ENCODE data around the gene FIGNL1. TPM values are rescaled to one million over a fixed set of nuclear protein-coding genes. Genes with fewer than 3 reads are reported as not detected.

The FIGNL1 gene
- total and polyA plus RNA-seq, 10 of the 15 experiments (the other 5 are each of a cell fraction or from before 2014, with no cell fraction given): 11.5 to 37.4 (median 29.0) TPM

- no peak for TF ChIP-seq ZBTB33 (IDR thresholded peaks at IDR 0.05)
- TF ChIP-seq RAD51 (IDR thresholded peaks at IDR 0.05): no peak
- TF ChIP-seq SPI1 (IDR thresholded peaks at IDR 0.05; ENCODE audit: borderline replicate concordance, insufficient read depth, low read depth, low read length): no peak
- no peak for TF ChIP-seq NR2F1 (conservative IDR thresholded peaks at IDR 0.05)
- no peak for TF ChIP-seq GATAD2B (conservative IDR thresholded peaks at IDR 0.05; ENCODE audit: low read depth)
- TF ChIP-seq JUND (IDR thresholded peaks at IDR 0.05; ENCODE audit: low read depth, low read length): no peak
- no peak for TF ChIP-seq LARP7 (IDR thresholded peaks at IDR 0.05)
Measured at GRCh38 chr7:50492770-50493519, 42.8 kb upstream of the FIGNL1 start (continued).

- ChIA-PET CTCF (no interaction called here), SMC1A (ENCODE audit: uncharacterized antibody, unreplicated experiment) (no interaction called here), RAD21 (ENCODE audit: unreplicated experiment) (no interaction called here), POLR2A (no interaction called here)
- Histone ChIP-seq H3K4me2 (ENCODE audit: control insufficient read depth, insufficient read depth) (no peak overlapping the region), H3K27me3 (replicated peaks in 1 of 2; ENCODE audit: control insufficient read depth in 2 of 2, insufficient read depth in 2 of 2, low read length in 1 of 2) (peaks cover 0 to under 1% of the 10 kb centered on the region in 2 experiments; a peak in 2 of 4 replicates), H3K9ac (ENCODE audit: control insufficient read depth, insufficient read depth, low read length) (no peak overlapping the region), H3K79me2 (ENCODE audit: control insufficient read depth, insufficient read depth, low read length) (no peaks in the 10 kb centered on the region), H4K20me1 (ENCODE audit: control insufficient read depth, insufficient read depth) (no peaks in the 10 kb centered on the region), H3K9me3 (replicated peaks; ENCODE audit: control insufficient read depth, insufficient read depth, low read length) (no peaks in the 10 kb centered on the region), H2AFZ (ENCODE audit: control insufficient read depth, low read depth, low read length) (no peak overlapping the region), H3K4me3 (no peak overlapping the region), H3K27ac (ENCODE audit: control insufficient read depth, insufficient read depth) (no peak overlapping the region), H3K4me1 (ENCODE audit: control insufficient read depth, insufficient read depth, low read length) (no peaks in the 10 kb centered on the region), H3K36me3 (ENCODE audit: control insufficient read depth in 2 of 2, insufficient read depth in 2 of 2, low read length in 1 of 2) (no peaks in the 10 kb centered on the region)
- in situ Hi-C loops (cut with MboI): no loop called here
- DNase-seq (ENCODE audit: low read depth, low spot score) (no peak), FAIRE-seq (no peak), ATAC-seq (no peak)
- intact Hi-C loops (cut with micrococcal nuclease; ENCODE audit: unreplicated experiment): no loop called here
- 58% methylated on average over 1 of the region's 1 CpG for WGBS (ENCODE audit: insufficient coverage, insufficient replicate concordance, low lambda C conversion rate, missing lambda C conversion rate)
- BruUV-seq (replicated peaks): no TSS peak
- TF ChIP-seq ZNF687 (IDR thresholded peaks at IDR 0.05) (no peak), SREBF1 (IDR thresholded peaks at IDR 0.05; ENCODE audit: low read length) (no peak), ZNF384 (IDR thresholded peaks at IDR 0.05; ENCODE audit: borderline replicate concordance, low read depth, low read length) (no peak), NKRF (conservative IDR thresholded peaks at IDR 0.05) (no peak), ATF2 (IDR thresholded peaks at IDR 0.05; ENCODE audit: low read length) (no peak), ATF7 (IDR thresholded peaks at IDR 0.05; ENCODE audit: low read depth) (no peak), HDGF (IDR thresholded peaks at IDR 0.05) (no peak)
Measured at GRCh38 chr7:50491943-50492342, 41.8 kb upstream of the FIGNL1 start.
